Activated naive CD8-positive, alpha-beta T cell treated with anti-CD3 and anti-CD28 coated beads, Interleukin-2, amount 50 U/mL, for 24 hours (primary cell): ENCODE measurements around the gene KRTAP10-12.

Experiments
- ATAC-seq: fragments of 150-1000 bp; cut with Tn5 transposase; one replicate; pipeline ENCODE4 v1.10.0; 2021
- DNase-seq: peaks from one replicate; pipeline ENCODE4 v3.0.0; 2021
- H3K27ac Mint-ChIP-seq: one replicate; pipeline ENCODE4 v1.8.0; 2021; ENCODE audit warnings: mild to moderate bottlenecking, mixed read lengths
- H3K27me3 Mint-ChIP-seq: one replicate; pipeline ENCODE4 v1.8.0; 2021; ENCODE audit warnings: mixed read lengths
- H3K36me3 Mint-ChIP-seq: one replicate; pipeline ENCODE4 v1.8.0; 2021; ENCODE audit warnings: low read depth, mixed read lengths
- H3K4me1 Mint-ChIP-seq: one replicate; pipeline ENCODE4 v1.8.0; 2021; ENCODE audit warnings: mixed read lengths
- H3K4me3 Mint-ChIP-seq: one replicate; pipeline ENCODE4 v1.8.0; 2021; ENCODE audit warnings: mild to moderate bottlenecking, moderate library complexity, mixed read lengths
- H3K9me3 Mint-ChIP-seq: one replicate; pipeline ENCODE4 v1.8.0; 2021; ENCODE audit warnings: mixed read lengths

Gene KRTAP10-12

DNA sequence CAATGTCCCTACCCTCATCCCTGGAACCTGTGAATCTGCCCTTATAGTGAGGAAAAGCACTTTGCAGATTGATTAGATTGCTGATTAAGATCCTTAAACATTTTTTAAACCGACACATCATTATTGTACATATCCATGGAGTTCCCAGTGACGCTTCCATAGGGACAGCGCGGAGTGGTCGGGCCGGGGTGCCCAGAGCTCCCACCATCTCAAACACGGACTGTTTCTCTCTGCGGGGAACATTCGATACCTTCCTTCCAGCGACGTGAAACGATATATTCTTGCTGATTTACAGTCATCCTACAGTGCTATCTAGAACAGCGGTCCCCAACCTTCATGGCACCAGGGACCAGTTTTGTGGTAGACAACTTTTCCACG is 4.0 kb downstream of the KRTAP10-12 start:
- H3K4me1 Mint-ChIP-seq: peaks cover 2% of the 10 kb centered on the region
- H3K27ac Mint-ChIP-seq: no peak overlapping the region
- no peak overlapping the region for H3K4me3 Mint-ChIP-seq
- DNase-seq (no peak), ATAC-seq (no peak)
- H3K36me3 Mint-ChIP-seq: peaks cover 7% of the 10 kb centered on the region
- H3K27me3 Mint-ChIP-seq: peaks cover 73% of the 10 kb centered on the region
- H3K9me3 Mint-ChIP-seq: peaks cover 10% of the 10 kb centered on the region

DNA sequence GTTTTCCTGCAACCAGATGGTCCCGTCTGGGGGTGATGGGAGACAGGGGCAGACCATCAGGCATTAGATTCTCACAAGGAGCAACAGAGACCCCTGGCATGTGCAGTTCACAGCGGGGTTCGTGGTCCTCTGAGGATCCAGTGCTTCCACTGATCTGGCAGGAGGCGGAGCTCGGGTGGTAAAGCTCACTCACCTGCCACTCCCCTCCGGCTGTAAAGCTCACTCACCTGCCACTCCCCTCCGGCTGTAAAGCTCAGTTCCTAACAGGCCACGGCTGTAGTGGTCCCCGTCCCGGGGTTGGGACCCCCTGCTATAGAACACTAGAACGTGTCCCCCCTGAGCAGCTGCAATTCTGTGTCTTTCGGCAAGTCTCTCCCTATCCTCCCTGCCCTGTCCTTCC is 4.6 kb downstream of the KRTAP10-12 start:
- Mint-ChIP-seq H3K36me3 (peaks cover 7% of the 10 kb centered on the region), H3K9me3 (peaks cover 10% of the 10 kb centered on the region), H3K4me3 (no peak overlapping the region), H3K4me1 (no peaks in the 10 kb centered on the region), H3K27me3 (peaks cover 72% of the 10 kb centered on the region), H3K27ac (no peak overlapping the region)
- no peak for DNase-seq
- no peak for ATAC-seq

DNA sequence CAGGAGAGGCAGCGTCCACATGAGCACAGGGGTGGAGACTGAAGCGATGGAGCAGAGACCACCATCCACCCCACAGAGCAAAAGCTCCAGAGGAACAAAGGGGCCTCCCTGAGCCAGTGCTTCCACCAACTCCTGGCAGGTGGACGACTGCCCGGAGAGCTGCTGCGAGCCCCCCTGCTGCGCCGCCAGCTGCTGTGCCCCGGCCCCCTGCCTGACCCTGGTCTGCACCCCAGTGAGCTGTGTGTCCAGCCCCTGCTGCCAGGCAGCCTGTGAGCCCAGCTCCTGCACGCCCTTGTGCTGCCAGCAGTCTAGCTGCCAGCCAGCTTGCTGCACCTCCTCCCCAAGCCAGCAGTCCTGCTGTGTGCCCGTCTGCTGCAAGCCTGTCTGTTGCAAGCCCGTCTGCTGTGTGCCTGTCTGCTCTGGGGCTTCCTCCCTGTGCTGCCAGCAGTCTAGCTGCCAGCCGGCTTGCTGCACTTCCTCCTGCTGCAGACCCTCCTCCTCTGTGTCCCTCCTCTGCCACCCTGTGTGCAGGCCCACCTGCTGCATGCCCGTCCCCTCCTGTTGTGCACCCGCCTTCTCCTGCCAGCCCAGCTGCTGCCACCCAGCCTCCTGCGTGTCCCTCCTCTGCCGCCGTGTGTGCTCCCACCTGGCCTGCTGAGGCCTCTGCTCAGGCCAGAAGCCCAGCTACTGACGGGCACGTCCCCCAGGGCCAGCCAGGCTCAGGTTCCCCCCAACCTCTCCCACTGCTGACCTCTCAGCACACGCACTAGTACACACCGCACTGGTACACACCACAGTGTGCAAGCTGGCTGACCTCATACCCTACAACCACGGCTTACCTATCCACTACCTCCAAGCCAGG is 5.4 kb downstream of the KRTAP10-12 start:
- DNase-seq (no peak), ATAC-seq (no peak)
- H3K4me3 Mint-ChIP-seq: no peak overlapping the region
- no peaks in the 10 kb centered on the region for H3K4me1 Mint-ChIP-seq
- peaks cover 10% of the 10 kb centered on the region for H3K9me3 Mint-ChIP-seq
- peaks cover 7% of the 10 kb centered on the region for H3K36me3 Mint-ChIP-seq
- no peak overlapping the region for H3K27ac Mint-ChIP-seq
- peaks cover 71% of the 10 kb centered on the region for H3K27me3 Mint-ChIP-seq

DNA sequence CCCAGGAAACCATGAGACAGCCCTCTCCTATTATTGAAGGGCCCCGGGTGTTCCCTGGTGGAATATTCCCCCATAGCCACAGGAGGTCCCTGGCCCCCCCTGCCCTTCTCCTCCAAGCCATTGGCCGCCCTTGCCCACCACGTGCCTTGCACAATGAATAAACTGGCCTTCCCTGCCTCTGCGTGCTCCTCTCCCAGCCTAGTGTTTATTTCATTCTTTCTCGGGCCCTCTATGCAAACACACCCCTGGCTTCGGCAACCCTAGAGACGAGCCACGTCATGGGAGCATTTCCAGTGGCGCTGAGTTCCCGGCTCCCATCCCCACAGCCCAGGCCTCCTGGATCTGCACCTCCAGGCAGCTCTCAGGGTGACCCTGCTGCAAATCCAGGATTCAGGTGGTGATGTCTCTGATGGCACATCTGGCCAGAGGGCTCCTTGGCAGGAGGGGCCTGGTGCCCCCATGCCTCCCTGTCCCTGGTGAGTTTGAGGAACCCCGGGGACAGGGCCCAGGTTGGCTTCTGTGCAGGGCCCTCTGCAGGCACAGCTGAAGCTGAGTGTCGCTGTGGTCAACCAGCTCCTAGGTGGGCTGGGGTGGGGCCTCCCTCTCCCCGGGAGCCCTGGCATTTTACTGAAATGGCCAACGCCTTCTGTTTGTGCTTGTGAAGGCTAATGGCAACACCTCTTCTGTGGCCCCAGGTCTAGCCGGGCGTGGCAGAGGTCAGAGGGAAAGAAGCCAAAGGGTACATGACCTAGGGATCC is 6.2 kb downstream of the KRTAP10-12 start:
- Mint-ChIP-seq H3K36me3 (peaks cover 7% of the 10 kb centered on the region), H3K27me3 (peaks cover 70% of the 10 kb centered on the region), H3K4me1 (peaks cover 1% of the 10 kb centered on the region), H3K27ac (no peak overlapping the region), H3K4me3 (no peak overlapping the region), H3K9me3 (peaks cover 10% of the 10 kb centered on the region)
- ATAC-seq: no peak
- no peak for DNase-seq

DNA sequence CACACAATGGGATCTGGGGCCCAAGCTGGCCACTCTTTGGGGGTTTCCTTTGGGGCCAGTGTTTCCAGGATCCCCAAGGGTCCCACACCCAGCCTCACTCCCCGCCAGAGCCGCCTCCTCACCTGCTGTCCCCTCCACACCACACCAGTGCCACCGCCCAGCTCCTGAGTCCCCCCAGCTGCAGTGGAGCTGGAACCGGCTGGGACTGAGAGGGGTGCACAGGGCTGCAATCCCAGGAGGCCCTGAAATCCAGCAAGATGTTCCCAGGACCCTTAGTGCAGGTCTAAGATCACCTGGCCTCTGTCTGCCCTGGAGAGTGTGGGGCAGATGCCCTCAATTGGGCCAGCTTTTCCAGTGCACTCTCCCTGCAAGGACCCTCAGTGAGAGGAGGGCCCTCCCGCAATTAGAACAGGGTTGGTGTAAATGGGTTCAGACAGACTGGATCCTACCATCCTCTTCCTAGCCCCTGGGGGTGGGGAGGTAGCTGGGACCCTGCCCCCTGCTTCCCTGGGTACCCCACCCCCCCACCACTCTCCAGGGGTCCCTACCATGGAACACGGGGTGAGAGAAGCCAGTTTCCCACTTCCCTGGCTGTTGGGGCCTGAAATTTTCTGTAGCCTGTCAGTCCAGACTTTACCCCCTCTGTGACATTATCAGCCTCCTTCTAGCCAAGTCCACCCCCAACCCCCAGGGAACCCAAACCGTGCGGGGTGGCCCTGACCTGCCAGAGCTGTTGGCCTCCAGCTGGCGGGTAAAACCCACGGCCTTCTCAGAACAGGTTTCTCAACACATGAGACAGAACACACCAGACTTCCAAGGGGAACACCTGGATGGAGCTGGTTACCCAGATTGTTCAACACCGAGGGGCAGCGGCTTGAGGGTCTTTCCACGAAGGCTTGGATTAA is 7.0 kb downstream of the KRTAP10-12 start:
- no peak overlapping the region for H3K27ac Mint-ChIP-seq
- H3K36me3 Mint-ChIP-seq: peaks cover 7% of the 10 kb centered on the region
- ATAC-seq: no peak
- H3K27me3 Mint-ChIP-seq: peaks cover 69% of the 10 kb centered on the region
- peaks cover 1% of the 10 kb centered on the region for H3K4me1 Mint-ChIP-seq
- no peak overlapping the region for H3K4me3 Mint-ChIP-seq
- DNase-seq: no peak
- H3K9me3 Mint-ChIP-seq: peaks cover 10% of the 10 kb centered on the region

DNA sequence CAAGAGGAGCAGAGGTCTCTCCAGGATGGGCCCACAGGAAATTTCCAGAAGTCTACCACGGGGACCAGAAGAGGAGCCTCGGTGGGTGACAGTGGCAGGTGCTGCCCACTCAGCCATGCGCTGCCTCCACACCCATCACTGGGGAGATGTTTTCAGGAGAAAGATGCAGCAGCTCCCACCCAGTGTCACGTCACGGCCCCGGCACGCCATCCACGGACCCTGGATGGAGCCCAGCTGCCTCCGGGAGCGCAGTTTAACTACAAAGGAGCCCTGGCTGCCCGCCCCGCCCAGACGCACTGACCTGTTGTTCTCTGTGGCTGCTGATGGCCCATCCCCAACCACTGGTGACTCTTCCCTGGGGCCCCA is 7.6 kb downstream of the KRTAP10-12 start:
- H3K27ac Mint-ChIP-seq: no peak overlapping the region
- H3K27me3 Mint-ChIP-seq: peaks cover 72% of the 10 kb centered on the region
- DNase-seq: no peak
- peaks cover 6% of the 10 kb centered on the region for H3K4me1 Mint-ChIP-seq
- peaks cover 10% of the 10 kb centered on the region for H3K9me3 Mint-ChIP-seq
- no peak for ATAC-seq
- no peak overlapping the region for H3K4me3 Mint-ChIP-seq
- H3K36me3 Mint-ChIP-seq: peaks cover 7% of the 10 kb centered on the region

DNA sequence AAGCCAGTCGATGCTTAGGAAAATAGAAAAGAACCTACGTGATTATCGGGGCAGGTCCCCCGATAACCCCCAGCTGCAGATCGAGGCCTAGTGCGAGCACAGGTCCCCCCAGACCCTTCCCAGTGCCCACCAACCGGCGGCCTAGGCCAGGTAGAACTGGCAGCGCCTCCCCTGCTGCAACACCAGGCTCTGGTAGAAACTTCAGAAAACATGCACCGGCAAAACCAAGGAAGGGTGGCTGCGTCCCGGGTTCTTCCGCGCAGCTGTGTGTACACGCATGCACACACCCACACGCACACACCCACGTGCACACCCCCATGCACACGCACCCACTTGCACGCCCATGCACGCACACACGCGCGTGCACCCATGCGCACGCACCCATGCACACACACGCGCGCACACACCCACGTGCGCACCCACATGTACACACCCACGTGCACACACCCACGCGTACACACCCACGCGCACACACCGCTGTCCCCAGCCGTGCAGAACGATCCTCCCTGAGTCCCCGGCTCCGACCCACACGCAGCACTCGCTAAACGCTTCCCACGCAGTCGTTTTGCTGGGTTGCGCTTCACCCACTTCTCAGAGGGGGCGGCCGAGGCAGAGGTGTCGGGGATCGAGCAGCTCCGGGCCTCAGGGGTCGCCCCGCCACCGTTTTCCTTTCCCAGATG is 9.2 kb downstream of the KRTAP10-12 start:
- H3K4me3 Mint-ChIP-seq: no peak overlapping the region
- H3K27ac Mint-ChIP-seq: no peak overlapping the region
- peaks cover 10% of the 10 kb centered on the region for H3K9me3 Mint-ChIP-seq
- H3K36me3 Mint-ChIP-seq: peaks cover 7% of the 10 kb centered on the region
- peaks cover 16% of the 10 kb centered on the region for H3K4me1 Mint-ChIP-seq
- ATAC-seq: no peak
- DNase-seq: no peak
- peaks cover 76% of the 10 kb centered on the region for H3K27me3 Mint-ChIP-seq

DNA sequence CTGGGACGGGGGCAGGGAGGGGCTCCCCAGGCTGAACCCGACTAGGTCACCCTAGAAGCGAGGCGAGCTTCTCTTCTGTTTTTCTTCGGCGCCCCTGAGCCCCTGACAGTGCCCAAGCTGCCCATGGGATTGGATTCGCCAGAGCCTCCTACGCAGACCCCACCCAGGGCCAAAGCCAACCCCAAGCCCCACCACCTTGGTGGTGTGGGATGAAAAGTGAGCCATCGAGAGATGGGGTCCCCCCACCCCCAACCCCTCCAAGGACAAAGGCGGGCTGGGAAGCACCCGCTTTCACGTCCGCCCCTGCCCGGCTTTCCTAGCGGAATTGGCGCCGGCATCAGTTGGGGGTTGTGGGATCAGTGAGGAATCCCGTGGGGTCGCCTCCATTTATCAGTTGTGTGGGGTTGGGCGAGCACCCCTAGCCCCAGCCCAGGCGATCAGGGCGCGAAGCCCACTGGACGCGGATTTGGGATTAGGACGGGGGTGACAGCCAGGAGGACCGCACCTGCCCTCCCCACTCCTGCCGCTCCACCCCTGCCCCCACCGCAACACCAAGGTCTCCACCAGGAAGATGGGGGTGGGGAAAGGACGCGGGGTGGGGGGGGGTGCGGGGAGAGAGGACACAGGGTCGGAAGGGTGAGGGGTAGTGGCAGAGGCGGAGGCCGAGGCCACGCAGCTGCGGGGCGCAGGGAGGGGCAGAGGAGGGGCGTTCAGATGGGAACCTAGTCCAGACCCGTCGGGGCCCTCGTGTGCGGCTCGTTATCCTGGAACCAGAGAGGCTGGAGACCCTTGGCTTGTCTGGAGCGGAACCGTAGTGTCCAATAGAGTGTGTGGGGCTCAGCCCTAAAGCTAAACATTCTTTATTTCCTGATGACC is 10.0 kb downstream of the KRTAP10-12 start:
- no peak overlapping the region for H3K4me3 Mint-ChIP-seq
- peaks cover 10% of the 10 kb centered on the region for H3K9me3 Mint-ChIP-seq
- no peak for ATAC-seq
- no peak for DNase-seq
- peaks cover 76% of the 10 kb centered on the region for H3K27me3 Mint-ChIP-seq
- H3K4me1 Mint-ChIP-seq: peaks cover 20% of the 10 kb centered on the region
- H3K36me3 Mint-ChIP-seq: peaks cover 7% of the 10 kb centered on the region
- H3K27ac Mint-ChIP-seq: no peak overlapping the region

DNA sequence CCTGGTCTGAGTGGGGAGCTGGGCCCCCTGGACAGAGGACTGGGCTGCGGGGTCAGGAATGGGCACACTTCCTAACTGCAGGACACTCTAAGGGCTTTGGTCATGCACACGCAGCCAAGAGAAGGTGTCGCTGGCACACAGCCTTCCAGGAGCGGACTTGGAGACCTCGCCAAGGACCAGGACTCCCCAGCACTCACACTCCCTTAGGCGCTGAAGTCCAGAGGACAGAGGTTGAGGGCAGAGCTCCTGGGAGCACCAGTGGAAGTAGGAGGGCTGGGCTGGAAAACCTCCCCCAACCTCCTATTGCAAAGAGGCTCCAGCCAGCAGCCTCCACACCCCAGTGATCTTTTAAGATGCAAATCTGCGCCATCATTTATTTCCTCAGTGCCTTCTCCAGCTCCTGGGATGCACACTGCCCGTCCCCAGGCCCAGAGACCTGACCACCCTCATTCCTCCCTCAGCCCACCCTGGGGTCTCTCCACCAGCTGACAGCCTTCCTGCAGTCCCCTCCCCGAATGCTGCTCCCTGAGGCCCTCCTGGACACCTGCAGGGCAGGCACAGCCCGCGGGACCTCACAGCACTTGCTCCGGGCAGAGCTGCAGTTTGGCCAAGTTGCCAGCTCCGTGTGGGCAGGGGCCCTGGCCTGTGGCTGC is 11.4 kb downstream of the KRTAP10-12 start:
- Mint-ChIP-seq H3K4me3 (no peak overlapping the region), H3K36me3 (peaks cover 7% of the 10 kb centered on the region), H3K27me3 (peaks cover 78% of the 10 kb centered on the region), H3K4me1 (peaks cover 20% of the 10 kb centered on the region), H3K9me3 (peaks cover 10% of the 10 kb centered on the region), H3K27ac (no peak overlapping the region)
- ATAC-seq (no peak), DNase-seq (no peak)

DNA sequence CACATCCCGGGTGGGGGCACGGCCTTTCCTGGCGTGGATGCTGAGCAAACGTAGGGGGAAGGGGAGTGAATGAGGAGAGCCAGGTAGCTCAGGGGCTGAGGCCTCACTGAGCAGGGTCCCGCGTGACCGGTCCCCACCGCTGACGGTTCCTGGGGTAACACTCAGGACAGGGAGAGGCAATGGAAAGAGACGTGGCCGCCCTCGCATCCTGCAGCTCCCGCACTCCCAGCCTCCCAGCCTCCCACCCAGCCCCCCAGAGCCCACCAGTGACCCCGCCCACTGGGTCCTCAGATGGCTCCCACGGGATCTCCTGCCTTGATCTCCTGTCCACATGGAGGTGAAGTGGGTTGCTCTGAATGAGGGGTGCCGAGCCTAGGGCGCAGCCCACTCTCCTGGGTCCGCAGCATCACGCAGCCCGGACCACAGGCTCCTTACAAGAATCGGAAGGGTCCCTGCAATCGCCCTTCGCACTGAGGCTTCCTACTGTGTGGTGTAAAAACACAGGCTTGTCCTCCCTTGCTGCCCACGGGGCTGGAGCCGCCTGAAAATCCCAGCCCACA is 12.0 kb downstream of the KRTAP10-12 start:
- DNase-seq (no peak), ATAC-seq (no peak)
- Mint-ChIP-seq H3K27me3 (peaks cover 84% of the 10 kb centered on the region), H3K9me3 (peaks cover 10% of the 10 kb centered on the region), H3K36me3 (peaks cover 7% of the 10 kb centered on the region), H3K27ac (no peak overlapping the region), H3K4me3 (no peak overlapping the region), H3K4me1 (peaks cover 20% of the 10 kb centered on the region)

DNA sequence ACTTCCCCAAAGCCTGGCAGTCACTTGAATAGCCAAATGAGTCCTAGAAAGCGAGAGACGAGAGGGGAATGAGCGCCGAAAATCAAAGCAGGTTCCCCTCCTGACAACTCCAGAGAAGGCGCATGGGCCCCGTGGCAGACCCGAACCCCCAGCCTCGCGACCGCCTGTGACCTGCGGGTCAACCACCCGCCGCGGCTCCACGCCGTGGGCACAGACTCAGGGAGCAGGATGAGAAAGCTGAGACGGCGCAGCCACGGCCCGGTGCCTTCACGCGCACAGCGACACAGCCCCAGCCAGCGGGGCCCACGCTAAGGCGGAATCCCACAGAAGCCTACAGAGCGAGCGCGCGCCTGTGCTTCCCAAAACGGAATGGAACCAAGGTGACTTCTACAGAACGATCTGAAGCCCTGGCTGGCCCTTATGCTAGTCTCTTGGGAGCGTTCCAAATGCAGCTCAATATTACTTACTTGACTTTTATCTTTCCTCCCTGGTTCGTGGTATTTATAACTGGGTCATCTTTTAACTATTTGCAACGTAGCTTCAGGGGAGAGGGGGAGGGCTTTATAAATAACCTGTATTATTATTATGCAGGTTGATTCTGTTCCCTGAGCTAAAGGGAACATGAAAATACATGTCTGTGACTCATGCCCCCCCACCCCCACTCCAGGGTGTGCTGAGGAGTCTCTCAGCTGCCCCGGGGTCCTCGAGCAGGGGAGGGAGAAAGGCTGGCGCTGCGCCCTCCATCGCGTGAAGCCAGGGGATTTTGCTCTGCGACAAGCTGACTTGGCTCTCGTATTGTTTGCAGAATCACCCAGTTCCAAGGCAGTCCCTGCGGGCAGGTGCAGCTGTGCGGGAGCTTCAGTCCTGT is 12.7 kb downstream of the KRTAP10-12 start:
- ATAC-seq: no peak
- Mint-ChIP-seq H3K27ac (no peak overlapping the region), H3K4me1 (peaks cover 20% of the 10 kb centered on the region), H3K36me3 (peaks cover 7% of the 10 kb centered on the region), H3K4me3 (no peak overlapping the region), H3K9me3 (peaks cover 10% of the 10 kb centered on the region), H3K27me3 (peaks cover 86% of the 10 kb centered on the region)
- no peak for DNase-seq

DNA sequence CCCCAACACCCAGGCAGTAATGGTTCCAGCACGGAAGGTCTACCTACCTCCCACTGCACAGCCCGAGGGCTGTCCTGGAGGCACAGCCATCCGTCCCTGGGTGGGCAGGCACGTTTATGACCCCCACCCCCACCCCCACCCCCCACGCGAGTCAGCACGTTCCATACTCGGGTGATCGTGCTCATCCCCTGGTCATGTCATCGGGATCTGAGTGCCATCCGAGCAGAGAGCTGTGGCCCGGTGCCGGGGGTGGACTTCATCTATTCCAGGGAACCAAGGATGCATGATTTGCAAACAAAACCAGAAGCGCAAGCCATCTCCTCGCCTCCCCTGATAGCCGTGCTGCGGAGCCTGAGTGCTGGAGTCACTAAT is 13.3 kb downstream of the KRTAP10-12 start:
- Mint-ChIP-seq H3K9me3 (peaks cover 5% of the 10 kb centered on the region), H3K4me3 (no peak overlapping the region), H3K27me3 (peaks cover 85% of the 10 kb centered on the region), H3K27ac (no peak overlapping the region), H3K36me3 (peaks cover 5% of the 10 kb centered on the region), H3K4me1 (peaks cover 20% of the 10 kb centered on the region)
- DNase-seq: no peak
- ATAC-seq: no peak
